Gastroesophageal sphincter (tissue), 3 donors: ENCODE measurements around the gene SH3RF2.

Experiments
- CTCF ChIP-seq, 4 experiments: fragments of 200-600 bp in 2 of 4; fragments of 450-650 bp in 2 of 4; sonication (generic) in 1 of 4; IDR thresholded peaks; one replicate each; pipeline ENCODE4 v1.5.1; 2017 to 2019; ENCODE audit warnings: antibody characterized with exemption in 4 of 4, mild to moderate bottlenecking in 2 of 4, moderate library complexity in 2 of 4
- EP300 ChIP-seq: sonication (generic); formaldehyde crosslinking; IDR thresholded peaks from one replicate; pipeline ENCODE4 v1.6.1; 2017; ENCODE audit warnings: antibody characterized with exemption, mild to moderate bottlenecking
- POLR2A ChIP-seq, 2 donors: fragments of 450-650 bp; IDR thresholded peaks; one replicate each; pipeline ENCODE4 v1.6.1; 2017; ENCODE audit warnings: antibody characterized with exemption in 2 of 2, mild to moderate bottlenecking in 2 of 2, moderate library complexity in 1 of 2
- POLR2AphosphoS5 ChIP-seq: sonication (generic); formaldehyde crosslinking; IDR thresholded peaks from one replicate; pipeline ENCODE4 v1.6.1; 2017; ENCODE audit warnings: antibody characterized with exemption

DNA sequence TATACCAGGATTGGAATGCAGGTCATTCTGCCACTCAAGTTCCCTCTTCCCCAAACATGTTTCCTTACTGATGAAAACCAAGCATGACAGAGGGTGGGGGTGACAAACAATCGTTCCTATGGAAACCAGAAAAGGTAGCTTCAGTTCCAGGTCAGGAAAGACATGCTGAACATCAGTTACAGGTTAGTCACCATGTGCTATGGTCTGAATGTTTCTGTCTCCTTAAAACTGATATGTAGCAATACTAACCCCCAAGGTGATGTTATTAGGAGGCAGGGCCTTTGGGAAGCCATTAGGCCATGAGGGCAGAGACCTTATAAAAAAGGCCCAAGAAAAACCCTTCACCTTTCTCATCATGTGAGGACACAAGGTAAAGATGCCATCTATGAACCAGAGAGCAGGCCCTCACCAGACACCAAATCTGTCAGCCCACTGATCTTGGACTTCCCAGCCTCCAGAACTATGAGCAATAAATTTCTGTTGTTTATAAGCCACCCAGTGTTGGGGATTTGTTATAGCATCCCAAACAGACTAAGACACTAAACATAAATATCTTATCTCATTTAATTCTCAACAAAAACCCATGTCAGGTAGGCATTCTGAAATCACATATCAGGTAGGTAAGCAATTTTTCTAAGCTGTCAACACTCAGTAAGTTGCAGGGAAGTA, 15.7 kb upstream of the SH3RF2 start:
- TF ChIP-seq EP300 (no peak), CTCF (IDR thresholded peaks at IDR 0.05) (no peak), POLR2A (IDR thresholded peaks at IDR 0.05) (no peak), POLR2AphosphoS5 (no peak)
